ENCODE data around the gene TEKTIP1. TPM values are rescaled to one million over a fixed set of nuclear protein-coding genes. Genes with fewer than 3 reads are reported as not detected.
A peak's percentile ranks its signal among the peaks of the same experiment; 100 is the strongest.

The TEKTIP1 gene
- total and polyA plus RNA-seq, 9 of the 15 experiments (the other 6 are each of a cell fraction or from before 2014, with no cell fraction given): 0.66 TPM; not detected in 8

DNA sequence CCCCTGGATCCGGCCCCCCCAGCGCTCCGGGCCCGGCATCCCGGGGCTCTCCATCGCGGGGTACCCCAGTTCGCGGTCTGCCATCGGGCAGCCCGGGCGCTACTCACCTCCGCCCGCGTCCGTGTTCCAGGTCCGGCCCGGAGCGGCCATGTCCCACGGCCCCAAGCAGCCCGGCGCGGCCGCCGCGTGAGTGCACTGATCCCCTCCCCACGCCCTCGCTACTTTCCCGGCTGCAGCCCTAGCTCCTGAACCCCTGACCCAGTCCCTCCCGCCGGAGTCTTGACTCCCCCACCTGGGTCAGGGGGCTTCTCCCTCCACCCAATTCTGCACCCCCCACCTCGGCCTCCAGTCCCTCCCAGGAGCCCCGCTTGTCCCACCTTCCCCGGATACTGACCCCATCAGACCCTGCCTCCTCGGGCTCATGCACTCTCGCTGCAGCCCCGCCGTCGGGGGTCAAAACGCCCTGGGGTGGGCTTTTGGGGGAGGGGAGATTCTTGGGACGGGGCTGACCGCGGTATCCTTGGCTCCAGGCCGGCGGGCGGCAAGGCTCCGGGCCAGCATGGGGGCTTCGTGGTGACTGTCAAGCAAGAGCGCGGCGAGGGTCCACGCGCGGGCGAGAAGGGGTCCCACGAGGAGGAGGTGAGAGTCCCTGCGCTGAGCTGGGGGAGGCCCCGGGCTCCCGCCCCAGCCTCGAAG is 34.3 kb downstream of the TEKTIP1 start (continued):
- TF ChIP-seq, protein P1, sequence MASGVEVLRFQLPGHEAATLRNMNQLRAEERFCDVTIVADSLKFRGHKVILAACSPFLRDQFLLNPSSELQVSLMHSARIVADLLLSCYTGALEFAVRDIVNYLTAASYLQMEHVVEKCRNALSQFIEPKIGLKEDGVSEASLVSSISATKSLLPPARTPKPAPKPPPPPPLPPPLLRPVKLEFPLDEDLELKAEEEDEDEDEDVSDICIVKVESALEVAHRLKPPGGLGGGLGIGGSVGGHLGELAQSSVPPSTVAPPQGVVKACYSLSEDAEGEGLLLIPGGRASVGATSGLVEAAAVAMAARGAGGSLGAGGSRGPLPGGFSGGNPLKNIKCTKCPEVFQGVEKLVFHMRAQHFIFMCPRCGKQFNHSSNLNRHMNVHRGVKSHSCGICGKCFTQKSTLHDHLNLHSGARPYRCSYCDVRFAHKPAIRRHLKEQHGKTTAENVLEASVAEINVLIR (CRISPR knock-in tag; IDR thresholded peaks at IDR 0.05): no peak
- TF ChIP-seq ZNF263 (CRISPR knock-in tag; IDR thresholded peaks at IDR 0.05; ENCODE audit: borderline replicate concordance): 0 out of 2 replicates have a peak, but pooled peaks have one; percentile 19
- TF ChIP-seq, protein P2, sequence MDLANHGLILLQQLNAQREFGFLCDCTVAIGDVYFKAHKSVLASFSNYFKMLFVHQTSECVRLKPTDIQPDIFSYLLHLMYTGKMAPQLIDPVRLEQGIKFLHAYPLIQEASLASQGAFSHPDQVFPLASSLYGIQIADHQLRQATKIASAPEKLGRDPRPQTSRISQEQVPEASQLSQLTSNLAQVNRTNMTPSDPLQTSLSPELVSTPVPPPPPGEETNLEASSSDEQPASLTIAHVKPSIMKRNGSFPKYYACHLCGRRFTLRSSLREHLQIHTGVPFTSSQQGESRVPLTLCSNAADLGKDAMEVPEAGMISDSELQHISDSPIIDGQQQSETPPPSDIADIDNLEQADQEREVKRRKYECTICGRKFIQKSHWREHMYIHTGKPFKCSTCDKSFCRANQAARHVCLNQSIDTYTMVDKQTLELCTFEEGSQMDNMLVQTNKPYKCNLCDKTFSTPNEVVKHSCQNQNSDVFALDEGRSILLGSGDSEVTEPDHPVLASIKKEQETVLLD (IDR thresholded peaks at IDR 0.05): peak; percentile 52; the same call in 1 of the 2 replicates
- TF ChIP-seq JUNB (CRISPR knock-in tag; conservative IDR thresholded peaks at IDR 0.05): no peak
- TF ChIP-seq FIP1L1 (IDR thresholded peaks at IDR 0.05; ENCODE audit: low read depth, low read length, poor library complexity, severe bottlenecking): peak; percentile 47
- no peak for TF ChIP-seq HLTF (IDR thresholded peaks at IDR 0.05)
- TF ChIP-seq, protein P3, sequence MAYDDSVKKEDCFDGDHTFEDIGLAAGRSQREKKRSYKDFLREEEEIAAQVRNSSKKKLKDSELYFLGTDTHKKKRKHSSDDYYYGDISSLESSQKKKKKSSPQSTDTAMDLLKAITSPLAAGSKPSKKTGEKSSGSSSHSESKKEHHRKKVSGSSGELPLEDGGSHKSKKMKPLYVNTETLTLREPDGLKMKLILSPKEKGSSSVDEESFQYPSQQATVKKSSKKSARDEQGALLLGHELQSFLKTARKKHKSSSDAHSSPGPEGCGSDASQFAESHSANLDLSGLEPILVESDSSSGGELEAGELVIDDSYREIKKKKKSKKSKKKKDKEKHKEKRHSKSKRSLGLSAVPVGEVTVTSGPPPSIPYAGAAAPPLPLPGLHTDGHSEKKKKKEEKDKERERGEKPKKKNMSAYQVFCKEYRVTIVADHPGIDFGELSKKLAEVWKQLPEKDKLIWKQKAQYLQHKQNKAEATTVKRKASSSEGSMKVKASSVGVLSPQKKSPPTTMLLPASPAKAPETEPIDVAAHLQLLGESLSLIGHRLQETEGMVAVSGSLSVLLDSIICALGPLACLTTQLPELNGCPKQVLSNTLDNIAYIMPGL (CRISPR knock-in tag; IDR thresholded peaks at IDR 0.05): 0 out of 2 replicates have a peak, but pooled peaks have one; percentile 28
- TF ChIP-seq CCNT2 (IDR thresholded peaks at IDR 0.05; ENCODE audit: borderline replicate concordance, extremely low read depth, insufficient read length, low read depth, low read length): peak; percentile 23
- TF ChIP-seq, protein P4, sequence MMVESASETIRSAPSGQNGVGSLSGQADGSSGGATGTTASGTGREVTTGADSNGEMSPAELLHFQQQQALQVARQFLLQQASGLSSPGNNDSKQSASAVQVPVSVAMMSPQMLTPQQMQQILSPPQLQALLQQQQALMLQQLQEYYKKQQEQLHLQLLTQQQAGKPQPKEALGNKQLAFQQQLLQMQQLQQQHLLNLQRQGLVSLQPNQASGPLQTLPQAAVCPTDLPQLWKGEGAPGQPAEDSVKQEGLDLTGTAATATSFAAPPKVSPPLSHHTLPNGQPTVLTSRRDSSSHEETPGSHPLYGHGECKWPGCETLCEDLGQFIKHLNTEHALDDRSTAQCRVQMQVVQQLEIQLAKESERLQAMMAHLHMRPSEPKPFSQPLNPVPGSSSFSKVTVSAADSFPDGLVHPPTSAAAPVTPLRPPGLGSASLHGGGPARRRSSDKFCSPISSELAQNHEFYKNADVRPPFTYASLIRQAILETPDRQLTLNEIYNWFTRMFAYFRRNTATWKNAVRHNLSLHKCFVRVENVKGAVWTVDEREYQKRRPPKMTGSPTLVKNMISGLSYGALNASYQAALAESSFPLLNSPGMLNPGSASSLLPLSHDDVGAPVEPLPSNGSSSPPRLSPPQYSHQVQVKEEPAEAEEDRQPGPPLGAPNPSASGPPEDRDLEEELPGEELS (CRISPR knock-in tag; IDR thresholded peaks at IDR 0.05; ENCODE audit: borderline replicate concordance): no peak
- TF ChIP-seq, protein P5, sequence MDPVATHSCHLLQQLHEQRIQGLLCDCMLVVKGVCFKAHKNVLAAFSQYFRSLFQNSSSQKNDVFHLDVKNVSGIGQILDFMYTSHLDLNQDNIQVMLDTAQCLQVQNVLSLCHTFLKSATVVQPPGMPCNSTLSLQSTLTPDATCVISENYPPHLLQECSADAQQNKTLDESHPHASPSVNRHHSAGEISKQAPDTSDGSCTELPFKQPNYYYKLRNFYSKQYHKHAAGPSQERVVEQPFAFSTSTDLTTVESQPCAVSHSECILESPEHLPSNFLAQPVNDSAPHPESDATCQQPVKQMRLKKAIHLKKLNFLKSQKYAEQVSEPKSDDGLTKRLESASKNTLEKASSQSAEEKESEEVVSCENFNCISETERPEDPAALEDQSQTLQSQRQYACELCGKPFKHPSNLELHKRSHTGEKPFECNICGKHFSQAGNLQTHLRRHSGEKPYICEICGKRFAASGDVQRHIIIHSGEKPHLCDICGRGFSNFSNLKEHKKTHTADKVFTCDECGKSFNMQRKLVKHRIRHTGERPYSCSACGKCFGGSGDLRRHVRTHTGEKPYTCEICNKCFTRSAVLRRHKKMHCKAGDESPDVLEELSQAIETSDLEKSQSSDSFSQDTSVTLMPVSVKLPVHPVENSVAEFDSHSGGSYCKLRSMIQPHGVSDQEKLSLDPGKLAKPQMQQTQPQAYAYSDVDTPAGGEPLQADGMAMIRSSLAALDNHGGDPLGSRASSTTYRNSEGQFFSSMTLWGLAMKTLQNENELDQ (CRISPR knock-in tag; IDR thresholded peaks at IDR 0.05; ENCODE audit: borderline replicate concordance): 0 out of 2 replicates have a peak, but pooled peaks have one; percentile 25
- TF ChIP-seq, protein P6, sequence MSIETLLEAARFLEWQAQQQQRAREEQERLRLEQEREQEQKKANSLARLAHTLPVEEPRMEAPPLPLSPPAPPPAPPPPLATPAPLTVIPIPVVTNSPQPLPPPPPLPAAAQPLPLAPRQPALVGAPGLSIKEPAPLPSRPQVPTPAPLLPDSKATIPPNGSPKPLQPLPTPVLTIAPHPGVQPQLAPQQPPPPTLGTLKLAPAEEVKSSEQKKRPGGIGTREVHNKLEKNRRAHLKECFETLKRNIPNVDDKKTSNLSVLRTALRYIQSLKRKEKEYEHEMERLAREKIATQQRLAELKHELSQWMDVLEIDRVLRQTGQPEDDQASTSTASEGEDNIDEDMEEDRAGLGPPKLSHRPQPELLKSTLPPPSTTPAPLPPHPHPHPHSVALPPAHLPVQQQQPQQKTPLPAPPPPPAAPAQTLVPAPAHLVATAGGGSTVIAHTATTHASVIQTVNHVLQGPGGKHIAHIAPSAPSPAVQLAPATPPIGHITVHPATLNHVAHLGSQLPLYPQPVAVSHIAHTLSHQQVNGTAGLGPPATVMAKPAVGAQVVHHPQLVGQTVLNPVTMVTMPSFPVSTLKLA (conservative IDR thresholded peaks at IDR 0.05): peak in 1 of 2 experiments; percentile 46; a peak in 2 of 4 replicates
- peak; percentile 35 for TF ChIP-seq PHF20 (IDR thresholded peaks at IDR 0.05; ENCODE audit: partially characterized antibody)
- TF ChIP-seq YY1 (IDR thresholded peaks at IDR 0.05; ENCODE audit: borderline replicate concordance in 1 of 3, control insufficient read depth in 1 of 3, extremely low read depth in 1 of 3, insufficient read depth in 3 of 3, insufficient read length in 1 of 3, insufficient replicate concordance in 2 of 3, low read depth in 1 of 3, low read length in 2 of 3): peak; percentile 5 to 85 (median 69)

Measured in K562 (cell line).